Measurements from ENCODE around the gene KRT23. TPM values are rescaled to one million over a fixed set of nuclear protein-coding genes. Genes with fewer than 3 reads are reported as not detected.

KRT23 gene
- total and polyA plus RNA-seq, 10 of the 15 experiments (the other 5 are each of a cell fraction or from before 2014, with no cell fraction given) = not detected

DNA sequence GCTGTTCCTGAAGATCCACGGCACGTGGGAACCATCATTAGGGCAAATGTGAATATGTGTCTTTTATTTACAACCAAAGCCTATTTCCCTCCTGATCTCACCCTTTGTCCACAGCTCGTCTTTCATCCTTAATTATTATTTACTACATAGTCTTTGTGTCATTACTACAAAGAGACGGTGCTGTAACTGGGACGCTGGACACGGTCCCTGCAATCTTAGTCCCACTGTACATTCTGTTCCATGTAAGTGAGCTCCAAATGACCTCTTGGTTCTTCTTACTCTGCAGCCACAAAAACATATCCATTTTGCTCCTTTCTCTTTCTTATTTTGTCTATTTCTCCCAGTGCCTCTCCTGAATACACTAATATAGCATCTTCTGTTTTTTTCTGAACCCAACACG is 12.7 kb upstream of the KRT23 start (continued):
- TF ChIP-seq PAX5 (IDR thresholded peaks at IDR 0.05; ENCODE audit: borderline replicate concordance, low read depth, low read length) (no peak), RCOR1 (conservative IDR thresholded peaks at IDR 0.05; ENCODE audit: low read depth, low read length) (no peak), KDM1A (IDR thresholded peaks at IDR 0.05; ENCODE audit: borderline replicate concordance) (no peak), CREM (IDR thresholded peaks at IDR 0.05; ENCODE audit: low read depth) (no peak), SIX5 (IDR thresholded peaks at IDR 0.05; ENCODE audit: low read depth, low read length, severe bottlenecking) (no peak), BACH1 (IDR thresholded peaks at IDR 0.05; ENCODE audit: borderline replicate concordance) (no peak)
- TF ChIP-seq, protein P1, sequence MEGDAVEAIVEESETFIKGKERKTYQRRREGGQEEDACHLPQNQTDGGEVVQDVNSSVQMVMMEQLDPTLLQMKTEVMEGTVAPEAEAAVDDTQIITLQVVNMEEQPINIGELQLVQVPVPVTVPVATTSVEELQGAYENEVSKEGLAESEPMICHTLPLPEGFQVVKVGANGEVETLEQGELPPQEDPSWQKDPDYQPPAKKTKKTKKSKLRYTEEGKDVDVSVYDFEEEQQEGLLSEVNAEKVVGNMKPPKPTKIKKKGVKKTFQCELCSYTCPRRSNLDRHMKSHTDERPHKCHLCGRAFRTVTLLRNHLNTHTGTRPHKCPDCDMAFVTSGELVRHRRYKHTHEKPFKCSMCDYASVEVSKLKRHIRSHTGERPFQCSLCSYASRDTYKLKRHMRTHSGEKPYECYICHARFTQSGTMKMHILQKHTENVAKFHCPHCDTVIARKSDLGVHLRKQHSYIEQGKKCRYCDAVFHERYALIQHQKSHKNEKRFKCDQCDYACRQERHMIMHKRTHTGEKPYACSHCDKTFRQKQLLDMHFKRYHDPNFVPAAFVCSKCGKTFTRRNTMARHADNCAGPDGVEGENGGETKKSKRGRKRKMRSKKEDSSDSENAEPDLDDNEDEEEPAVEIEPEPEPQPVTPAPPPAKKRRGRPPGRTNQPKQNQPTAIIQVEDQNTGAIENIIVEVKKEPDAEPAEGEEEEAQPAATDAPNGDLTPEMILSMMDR (IDR thresholded peaks at IDR 0.05 in 2 of 3, conservative IDR thresholded peaks at IDR 0.05 in 1 of 3; ENCODE audit: control insufficient read depth in 2 of 3, extremely low read depth in 1 of 3, insufficient read depth in 1 of 3, low read depth in 3 of 3, low read length in 3 of 3) = no peak

DNA sequence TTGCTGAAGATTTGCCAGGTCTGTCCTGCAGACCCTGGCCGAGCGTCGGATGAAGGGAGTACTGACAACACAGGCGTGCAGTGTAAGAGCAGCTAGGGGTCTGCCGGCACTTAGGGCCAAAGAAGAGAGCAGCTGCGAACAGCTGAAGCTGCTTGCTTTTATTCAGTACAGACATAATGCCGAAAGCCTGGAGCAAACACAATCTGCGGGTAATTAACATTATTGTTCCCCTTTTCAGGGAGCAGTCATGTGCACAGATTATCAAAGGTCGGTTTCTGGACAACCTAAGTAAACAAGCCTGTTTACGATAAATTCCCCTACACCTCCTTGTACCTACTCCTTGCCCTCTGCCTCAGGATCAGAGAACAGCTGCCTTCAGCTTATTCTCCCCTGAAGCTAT is 12.0 kb upstream of the KRT23 start:
- intact Hi-C loops (cut with micrococcal nuclease; ENCODE audit: unreplicated experiment) (no loop called here), in situ Hi-C loops (cut with MboI) (no loop called here)
- no peak for ATAC-seq
- Histone ChIP-seq H3K27ac (ENCODE audit: control insufficient read depth, insufficient read depth) (no peak overlapping the region), H2AFZ (ENCODE audit: control insufficient read depth, low read depth, low read length) (no peak overlapping the region), H3K9me3 (replicated peaks; ENCODE audit: control insufficient read depth, insufficient read depth, low read length) (no peaks in the 10 kb centered on the region), H3K27me3 (replicated peaks in 1 of 2; ENCODE audit: control insufficient read depth in 2 of 2, insufficient read depth in 2 of 2, low read length in 1 of 2) (no peaks in the 10 kb centered on the region), H3K4me3 (no peak overlapping the region), H3K9ac (ENCODE audit: control insufficient read depth, insufficient read depth, low read length) (no peak overlapping the region), H3K79me2 (ENCODE audit: control insufficient read depth, insufficient read depth, low read length) (no peaks in the 10 kb centered on the region), H3K36me3 (ENCODE audit: control insufficient read depth in 2 of 2, insufficient read depth in 2 of 2, low read length in 1 of 2) (no peaks in the 10 kb centered on the region), H4K20me1 (ENCODE audit: control insufficient read depth, insufficient read depth) (no peaks in the 10 kb centered on the region), H3K4me2 (ENCODE audit: control insufficient read depth, insufficient read depth) (no peak overlapping the region), H3K4me1 (ENCODE audit: control insufficient read depth, insufficient read depth, low read length) (no peaks in the 10 kb centered on the region)
- TF ChIP-seq ZNF274 (IDR thresholded peaks at IDR 0.05; ENCODE audit: insufficient read depth, insufficient read length) (no peak), CBX3 (IDR thresholded peaks at IDR 0.05; ENCODE audit: borderline replicate concordance, low read depth) (no peak), ATF7 (IDR thresholded peaks at IDR 0.05; ENCODE audit: low read depth) (no peak), NFXL1 (IDR thresholded peaks at IDR 0.05; ENCODE audit: borderline replicate concordance) (no peak), CHD1 (IDR thresholded peaks at IDR 0.05; ENCODE audit: low read depth, low read length) (no peak), IKZF1 (conservative IDR thresholded peaks at IDR 0.05) (no peak)
- SMC1A ChIA-PET (ENCODE audit: uncharacterized antibody, unreplicated experiment) = interaction anchor here (1.4 kb wide), 1 partner anchor 9 kb away, joined by 4 read pairs; no protein-coding TSS in a partner anchor
- CTCF ChIA-PET = no interaction called here
- BruUV-seq (replicated peaks) = no TSS peak
- no peak for DNase-seq (ENCODE audit: low read depth, low spot score)
- POLR2A ChIA-PET = no interaction called here
- WGBS (ENCODE audit: insufficient coverage, insufficient replicate concordance, low lambda C conversion rate, missing lambda C conversion rate) = 30% methylated on average over 10 of the region's 10 CpGs
- FAIRE-seq = no peak
- RAD21 ChIA-PET (ENCODE audit: unreplicated experiment) = no interaction called here

Data from GM12878 (cell line).